T47D (cell line): ENCODE measurements around the gene OGDH.

Experiments
- DNase-seq, 2 experiments: peaks; one replicate each; pipeline versions ENCODE4 v3.0.0 to v3.0.0-alpha.2; 2011 to 2012; ENCODE audit warnings: low read depth in 1 of 2, low spot score in 1 of 2
- JUND ChIP-seq: IDR thresholded peaks from 2 replicates; pipeline ENCODE4 v1.6.1; 2012; ENCODE audit warnings: low read depth
- in situ Hi-C: cut with HindIII; loops from 2 replicates; pipeline ENCODE4 v1.10.0; 2016; ENCODE audit warnings: low sequenced_read_pairs, low pct_unique_long_range_greater_than_20kb

The OGDH gene

DNA sequence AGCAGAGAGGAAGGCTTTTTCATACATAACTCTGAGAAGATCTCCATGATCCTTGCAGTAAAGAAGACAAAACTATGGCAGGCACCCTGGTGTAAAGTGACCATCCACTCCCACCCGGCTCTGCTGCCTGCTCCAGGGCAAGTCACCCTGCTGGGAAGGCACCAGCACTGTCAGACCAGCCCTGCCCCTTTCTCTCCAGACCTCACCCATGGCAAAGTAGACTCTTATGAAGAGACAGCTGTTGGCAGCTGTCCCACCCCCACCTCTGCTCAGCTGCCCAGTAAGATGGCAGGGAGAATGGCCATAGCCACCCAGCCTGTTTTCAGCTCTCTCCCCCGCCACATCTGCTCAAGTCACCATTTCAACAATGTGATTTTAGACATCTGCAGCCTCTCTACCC lies 133.6 kb downstream of the OGDH start:
- in situ Hi-C loops: no loop called here
- no peak for TF ChIP-seq JUND
- DNase-seq: no peak

DNA sequence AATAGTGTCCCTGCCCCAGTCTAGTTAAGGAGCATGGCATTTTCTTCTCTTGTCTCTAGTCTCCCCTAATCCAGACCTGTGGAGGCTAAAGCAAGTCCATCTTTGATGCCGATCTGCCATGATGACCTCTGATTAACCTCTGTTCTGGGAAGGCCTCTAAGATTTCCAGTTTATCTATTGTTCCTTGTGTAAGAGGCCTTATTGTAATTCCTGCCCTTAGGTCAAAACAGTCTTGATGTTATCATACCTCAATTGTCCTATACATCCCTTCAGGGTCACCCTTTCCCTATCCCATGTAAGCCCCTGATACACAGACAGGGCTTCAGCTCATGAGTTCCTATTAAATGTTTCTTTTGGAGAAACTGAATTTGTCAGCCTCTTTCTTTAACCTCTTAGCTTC lies 137.3 kb downstream of the OGDH start:
- in situ Hi-C loops: no loop called here
- TF ChIP-seq JUND: no peak
- no peak for DNase-seq

DNA sequence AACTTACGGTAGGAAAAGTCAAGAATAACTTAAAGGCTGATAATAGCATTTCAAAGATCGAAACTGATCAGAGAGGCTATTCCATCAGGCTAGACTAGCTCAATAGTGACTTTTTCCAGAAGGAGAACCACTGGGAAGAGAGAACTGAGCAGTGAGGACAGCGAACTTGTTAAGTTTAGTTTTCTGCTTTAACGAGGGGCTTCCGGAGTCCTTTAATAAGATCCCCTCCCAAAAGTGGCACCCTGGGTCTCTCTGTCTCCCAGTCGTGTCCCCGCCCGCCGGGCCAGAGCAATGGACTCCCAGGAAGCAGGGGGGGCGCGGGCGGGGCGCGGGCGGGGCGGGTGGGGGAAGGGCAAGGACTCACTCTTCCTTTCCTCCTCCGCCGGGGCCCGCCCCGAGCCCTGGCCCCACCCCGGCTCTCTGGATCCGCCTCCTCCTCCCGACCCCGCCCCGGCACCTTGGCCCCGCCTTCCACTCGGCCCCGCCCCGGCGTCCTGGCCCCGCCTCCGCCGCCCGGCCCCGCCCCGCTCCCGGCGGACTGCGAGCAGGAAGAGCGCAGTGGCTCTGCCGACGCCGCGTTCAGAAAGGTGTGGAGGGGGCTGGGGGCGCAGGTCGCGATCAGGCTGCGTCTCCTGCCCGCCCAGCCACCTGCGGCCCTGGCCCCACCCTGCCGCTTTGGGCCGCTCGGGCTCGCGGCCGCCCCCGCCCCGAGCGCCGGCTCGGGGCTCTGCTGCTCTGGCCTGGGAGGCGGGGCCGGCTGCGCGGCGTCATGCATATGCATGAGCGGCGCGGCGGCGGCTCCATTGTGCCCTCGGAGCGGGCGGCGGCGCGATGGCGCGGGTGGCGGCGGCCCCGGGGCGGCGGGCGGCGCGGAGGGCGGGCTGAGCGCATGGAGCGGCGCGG lies 141.9 kb downstream of the OGDH start, which contains the start of gene ZMIZ2:
ZMIZ2 (plus strand) TSS at position 803 of the 903 bp plus-strand sequence. CDS start 7,403 bp downstream, outside the sequence.
- peak; percentile 95 to 96 for DNase-seq
- in situ Hi-C loops: no loop called here
- TF ChIP-seq JUND: no peak

DNA sequence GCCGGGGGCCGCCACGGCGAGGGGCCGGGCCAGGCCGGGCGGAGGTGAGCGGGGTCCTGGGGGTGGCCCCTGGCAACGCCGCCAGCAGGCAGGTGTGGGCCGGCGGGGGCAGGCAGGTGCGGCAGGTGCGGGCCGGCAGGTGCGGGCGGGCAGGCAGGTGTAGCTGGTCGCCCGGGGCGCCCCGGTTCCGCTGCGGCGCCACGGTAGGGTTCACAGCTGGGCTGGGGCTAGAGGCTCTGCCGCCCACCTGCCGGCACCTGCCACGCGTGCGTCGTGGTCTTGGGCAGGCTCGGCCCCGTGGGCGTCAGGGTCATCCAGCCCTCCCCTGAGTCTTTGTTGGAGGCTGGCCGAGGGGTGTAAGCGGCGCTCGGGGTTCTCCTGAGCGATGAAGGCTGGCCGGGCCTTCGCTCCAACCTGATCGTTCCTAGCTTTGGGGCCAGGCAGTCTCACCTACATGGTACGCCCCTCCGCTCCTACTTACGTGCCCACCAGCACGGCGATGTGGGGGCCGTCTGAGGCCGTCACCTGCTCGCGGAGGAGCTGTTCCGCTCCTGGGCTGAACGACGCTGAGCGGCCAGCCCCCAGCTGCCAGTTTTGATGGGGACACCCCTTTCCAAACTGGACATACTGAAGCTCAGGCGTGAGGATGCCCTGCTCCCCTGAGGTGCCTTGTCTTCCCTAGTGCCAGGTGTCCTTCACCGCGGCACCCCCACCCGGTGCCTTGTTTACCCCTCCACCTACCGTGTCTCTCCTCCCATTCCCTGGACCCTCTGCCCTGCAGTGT lies 142.7 kb downstream of the OGDH start:
- TF ChIP-seq JUND: no peak
- DNase-seq: no peak
- in situ Hi-C loops: no loop called here

GRCh38 chr7:44749992-44750391 lies 143.6 kb downstream of the OGDH start:
- no peak for TF ChIP-seq JUND
- in situ Hi-C loops: no loop called here
- no peak for DNase-seq

GRCh38 chr7:44750424-44750823 lies 144.0 kb downstream of the OGDH start:
- no peak for DNase-seq
- no peak for TF ChIP-seq JUND
- in situ Hi-C loops: no loop called here

- no peak for DNase-seq
- TF ChIP-seq JUND: no peak
- in situ Hi-C loops: no loop called here
Observed at GRCh38 chr7:44750921-44751571, 144.6 kb downstream of the OGDH start.

- in situ Hi-C loops: no loop called here
- no peak for DNase-seq
- no peak for TF ChIP-seq JUND
Observed at GRCh38 chr7:44752822-44753221, 146.4 kb downstream of the OGDH start.

- DNase-seq: no peak
- no peak for TF ChIP-seq JUND
- in situ Hi-C loops: no loop called here
Observed at GRCh38 chr7:44754802-44755697, 148.6 kb downstream of the OGDH start.

DNA sequence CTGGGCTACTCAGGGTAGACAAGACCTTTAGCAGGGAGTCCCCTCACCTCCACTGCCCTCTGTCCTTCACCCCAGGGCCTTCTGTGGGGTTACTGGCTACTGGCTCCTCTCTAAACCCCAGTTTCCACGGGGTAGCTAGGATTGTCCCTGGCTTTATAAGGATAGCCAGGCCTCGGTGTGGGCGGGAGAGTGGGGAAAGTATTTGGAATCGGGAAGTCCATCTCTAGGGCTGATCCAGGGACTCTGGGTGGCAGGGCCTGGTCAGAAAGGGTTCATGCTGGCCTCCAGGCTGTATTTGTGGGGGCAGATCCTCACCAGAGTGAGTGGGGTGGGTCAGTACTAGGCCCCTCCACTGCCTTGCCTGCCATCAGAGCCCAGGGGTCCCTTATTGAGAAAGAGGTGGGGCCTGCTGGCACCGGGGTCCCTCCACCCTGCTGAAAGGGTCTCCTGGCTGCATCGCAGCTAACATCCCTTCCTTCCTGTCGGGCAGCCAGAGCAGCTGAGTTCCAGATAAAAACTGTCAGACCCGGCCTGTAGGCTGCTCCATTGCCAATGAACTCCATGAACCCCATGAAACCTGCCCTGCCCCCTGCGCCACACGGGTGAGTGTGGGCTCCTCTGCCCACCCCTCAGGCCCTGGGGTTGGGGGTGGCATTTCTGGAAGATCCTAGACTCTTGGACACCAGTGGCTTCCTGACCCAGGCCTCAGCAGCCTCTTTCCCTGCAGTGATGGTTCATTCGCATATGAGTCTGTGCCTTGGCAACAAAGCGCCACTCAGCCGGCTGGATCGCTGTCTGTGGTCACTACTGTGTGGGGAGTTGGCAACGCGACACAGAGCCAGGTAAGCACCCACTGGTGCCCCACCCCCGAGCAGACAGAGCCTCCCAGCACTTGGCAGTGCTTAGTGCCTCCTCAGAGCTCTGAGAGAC lies 149.5 kb downstream of the OGDH start:
- in situ Hi-C loops: no loop called here
- no peak for DNase-seq
- TF ChIP-seq JUND: no peak

- no peak for DNase-seq
- no peak for TF ChIP-seq JUND
- in situ Hi-C loops: no loop called here
Observed at GRCh38 chr7:44756904-44757303, 150.5 kb downstream of the OGDH start.
